ENCODE results near the gene FYN. TPM values are rescaled to one million over a fixed set of nuclear protein-coding genes. Genes with fewer than 3 reads are reported as not detected.

FYN gene
- polyA plus RNA-seq, 1 donor: 127 TPM

DNA sequence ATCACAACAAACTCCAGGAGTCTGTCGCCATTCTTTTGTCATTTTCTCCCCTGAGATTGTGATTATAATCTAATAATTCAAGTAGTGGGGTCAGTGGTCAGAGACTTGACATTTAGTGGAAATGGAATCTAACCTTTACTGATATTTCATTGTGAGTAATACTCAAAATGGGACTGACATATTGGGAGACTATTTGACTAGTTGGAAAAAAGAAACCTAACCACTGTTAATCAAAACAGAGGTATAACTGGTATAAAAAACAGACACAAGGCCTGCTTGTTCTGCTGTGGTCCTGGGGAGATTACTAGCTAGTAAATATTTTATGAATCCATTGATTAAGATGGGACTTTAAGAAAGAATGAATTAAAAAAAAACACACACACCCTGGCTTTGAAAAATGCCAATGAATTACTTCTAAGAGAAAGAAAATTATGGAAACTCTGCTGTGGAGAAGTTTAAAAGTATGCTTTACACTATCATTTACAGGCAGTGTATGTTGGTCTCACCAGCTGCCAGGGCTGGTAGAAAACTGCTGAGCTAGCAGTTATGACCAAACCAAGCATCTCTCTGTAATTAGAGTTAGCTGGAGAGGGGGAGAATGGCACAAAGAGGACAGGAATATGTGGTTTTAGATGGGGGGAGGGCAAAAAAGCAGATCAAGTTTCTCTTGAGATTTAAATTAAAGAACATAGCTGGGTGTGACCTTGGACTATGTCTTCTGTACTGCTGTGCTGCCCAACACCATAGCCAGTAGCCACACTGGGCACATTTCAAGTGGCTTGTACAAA lies 103.7 kb downstream of the FYN start:
- no peak for DNase-seq (ENCODE audit: low read depth)

DNA sequence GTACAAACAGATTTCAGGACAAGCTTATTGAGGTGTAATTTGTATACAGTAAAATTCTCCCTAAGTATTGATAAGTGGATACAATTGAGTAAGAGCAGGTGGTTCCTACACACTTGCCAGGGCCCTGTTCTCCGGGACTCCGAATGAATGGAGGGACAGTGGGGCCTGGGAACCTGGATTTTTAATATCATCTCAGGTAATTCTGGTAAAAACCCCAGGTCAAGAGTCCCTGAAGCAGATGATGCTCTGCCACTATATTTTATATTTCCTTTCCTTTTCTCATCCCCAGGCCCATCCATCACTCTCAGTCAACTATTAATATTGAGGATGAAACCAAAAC lies 104.9 kb downstream of the FYN start:
- DNase-seq (ENCODE audit: low read depth): no peak

DNA sequence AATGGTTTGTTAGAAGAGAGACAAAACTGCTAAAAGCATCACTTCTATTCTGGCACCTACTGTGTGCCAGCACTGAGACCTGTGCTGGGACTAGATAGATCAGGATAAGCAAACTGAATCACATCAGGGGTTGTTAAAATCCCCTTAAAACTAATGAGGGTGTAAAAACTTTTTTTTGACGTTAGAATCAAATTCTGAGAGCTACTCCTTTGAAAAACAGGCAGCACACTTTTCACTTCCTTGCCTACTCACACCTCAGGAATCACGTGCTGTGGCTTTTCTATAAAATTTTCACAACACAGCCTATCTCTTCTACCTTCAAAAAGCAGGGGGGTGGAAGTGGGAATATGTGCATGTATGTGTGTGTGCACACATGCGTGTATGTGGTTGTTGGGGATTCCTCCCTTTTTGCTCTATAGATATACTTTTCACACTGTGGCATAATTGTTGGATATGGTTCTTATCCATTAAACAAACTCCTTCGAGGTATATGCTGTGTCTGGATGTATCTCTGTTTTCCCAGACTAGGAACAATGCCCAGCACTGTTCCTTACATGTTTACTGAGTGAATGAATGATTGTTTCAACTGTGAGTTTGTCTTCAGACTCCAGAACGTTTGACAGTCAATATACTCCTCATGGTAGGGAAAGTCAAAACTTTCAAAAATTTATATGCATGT lies 105.4 kb downstream of the FYN start:
- DNase-seq (ENCODE audit: low read depth): no peak

DNA sequence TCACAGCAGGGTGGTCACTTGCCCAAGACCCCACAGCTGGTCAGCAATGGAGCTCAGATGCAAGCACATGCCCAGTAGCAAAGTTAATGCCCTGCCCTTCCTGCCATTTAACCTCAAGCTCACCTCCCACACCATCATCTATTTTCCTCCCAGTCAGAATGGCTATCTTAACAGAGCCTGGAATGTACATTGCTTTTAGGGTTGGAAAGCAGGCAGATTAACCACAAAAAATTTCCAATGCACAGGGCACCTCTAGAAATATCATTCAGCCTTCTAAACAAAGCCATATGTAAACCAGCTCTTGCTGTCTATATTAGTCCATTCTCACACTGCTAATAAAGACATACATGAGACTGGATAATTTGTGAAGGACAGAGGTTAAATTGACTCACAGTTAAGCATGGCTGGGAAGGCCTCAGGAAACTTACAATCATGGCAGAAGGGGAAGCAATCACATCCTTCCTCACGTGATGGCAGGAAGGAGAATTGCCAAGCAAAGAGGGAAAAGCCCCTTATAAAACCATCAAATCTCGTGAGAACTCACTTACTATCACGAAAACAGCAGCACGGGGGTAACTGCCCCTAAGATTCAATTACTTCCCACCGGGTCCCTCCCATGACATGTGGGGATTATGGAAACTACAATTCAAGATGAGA lies 106.9 kb downstream of the FYN start:
- DNase-seq (ENCODE audit: low read depth): no peak

DNA sequence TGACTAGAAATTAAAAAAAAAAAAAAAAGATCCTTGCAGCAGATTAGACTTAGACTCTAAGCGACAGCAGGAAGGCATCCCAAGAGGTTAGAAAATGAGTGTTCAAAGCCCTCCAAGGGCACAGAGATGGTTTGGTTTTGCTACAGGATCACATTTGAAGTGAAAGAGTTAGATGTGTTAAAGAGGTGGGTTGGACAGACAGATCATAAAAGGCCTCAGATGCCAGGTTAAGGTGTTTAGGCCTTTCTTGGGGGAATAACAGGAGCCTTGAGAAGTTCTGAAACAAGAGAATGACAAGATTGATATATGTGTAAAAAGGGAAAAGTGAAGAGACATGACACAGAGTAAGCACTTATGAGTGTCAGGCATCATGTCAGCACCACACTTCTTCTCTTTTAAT lies 107.5 kb downstream of the FYN start:
- DNase-seq (ENCODE audit: low read depth): no peak

DNA sequence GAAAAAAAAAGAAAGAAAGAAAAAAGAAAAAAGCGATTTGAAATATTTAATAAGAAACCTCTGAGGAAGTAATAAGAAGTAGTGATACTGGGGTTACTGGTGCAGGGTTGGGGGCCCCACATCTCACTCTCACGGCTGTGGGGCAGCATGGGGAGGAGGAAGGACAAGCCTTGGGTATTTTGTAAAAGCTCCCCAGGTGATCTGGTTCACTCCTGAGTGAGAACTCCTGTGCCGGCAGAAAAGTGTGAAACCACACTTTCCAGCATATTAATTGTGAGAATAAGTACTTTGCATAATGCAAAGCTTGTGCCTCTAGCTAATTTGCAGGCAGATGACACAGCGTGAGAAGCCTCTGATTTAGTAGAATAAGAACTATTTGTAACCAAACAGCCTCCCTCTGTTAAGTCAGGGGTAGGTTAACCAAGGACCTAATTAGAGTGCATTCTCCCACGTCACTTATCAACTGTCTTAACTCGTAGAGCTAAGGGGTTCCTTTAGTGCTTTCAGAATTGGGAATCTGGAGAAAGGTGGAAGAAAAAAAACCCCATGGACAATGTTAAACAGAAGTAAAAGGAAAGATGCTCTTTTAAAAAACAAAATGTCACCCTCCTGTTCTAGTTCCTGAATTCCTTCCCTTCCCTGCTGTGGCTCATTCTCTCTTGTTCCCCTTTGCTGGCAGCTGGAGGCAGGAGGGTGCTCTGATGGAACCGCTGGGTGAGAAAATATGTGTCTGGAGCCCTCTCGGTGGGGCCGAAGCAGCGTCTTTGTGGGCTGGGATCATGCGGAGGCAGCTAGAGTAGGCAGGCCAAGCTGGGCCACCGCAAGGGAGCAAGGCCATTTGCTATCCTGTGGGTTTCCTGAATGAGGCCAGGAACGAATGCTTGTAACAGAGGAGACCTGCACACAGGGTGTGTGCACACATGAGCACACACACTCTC lies 108.7 kb downstream of the FYN start:
- DNase-seq (ENCODE audit: low read depth): no peak

DNA sequence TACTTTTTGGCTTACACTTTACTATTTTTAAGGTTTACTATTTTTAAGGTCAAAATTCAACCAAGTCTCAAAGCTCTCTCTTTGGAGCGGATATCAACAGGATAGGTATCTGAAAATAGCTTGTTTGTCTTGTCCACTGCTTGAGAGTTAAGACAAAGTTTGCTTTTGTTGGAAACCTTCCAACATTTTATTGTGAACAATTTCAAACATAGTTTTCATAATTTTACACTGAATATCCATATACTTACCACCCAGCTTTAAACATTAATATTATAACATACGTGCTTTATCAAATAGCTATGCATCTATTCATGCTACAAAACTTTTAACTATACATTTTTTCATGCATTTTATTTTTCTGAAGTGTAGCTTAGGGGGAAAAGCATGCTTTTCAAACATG lies 109.9 kb downstream of the FYN start:
- no peak for DNase-seq (ENCODE audit: low read depth)

DNA sequence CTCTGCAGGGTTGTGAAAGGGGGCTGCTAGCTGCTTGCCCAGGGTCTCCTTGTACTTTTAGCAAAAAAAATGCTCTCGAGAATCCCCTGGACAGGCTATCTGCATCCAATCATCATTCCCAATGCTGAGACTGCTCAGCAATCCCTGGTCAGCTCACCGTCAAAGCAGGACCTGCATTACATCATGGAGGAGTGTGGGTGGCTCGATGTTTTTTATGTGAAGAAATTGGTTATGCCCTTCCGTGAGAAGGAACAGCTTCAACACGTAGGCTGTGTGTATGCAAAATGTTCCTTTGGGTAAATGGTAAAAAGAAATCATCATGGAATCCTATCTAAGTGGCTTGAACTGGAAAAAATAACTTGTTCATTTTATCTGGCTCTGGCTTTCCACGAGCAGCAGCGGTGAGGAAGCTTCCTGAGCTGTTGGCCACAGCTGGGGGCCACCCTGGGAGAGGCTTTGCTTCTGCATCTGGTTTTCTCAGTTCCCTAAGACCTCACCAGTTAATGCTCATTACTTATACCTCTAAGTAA lies 111.4 kb downstream of the FYN start:
- no peak for DNase-seq (ENCODE audit: low read depth)

DNA sequence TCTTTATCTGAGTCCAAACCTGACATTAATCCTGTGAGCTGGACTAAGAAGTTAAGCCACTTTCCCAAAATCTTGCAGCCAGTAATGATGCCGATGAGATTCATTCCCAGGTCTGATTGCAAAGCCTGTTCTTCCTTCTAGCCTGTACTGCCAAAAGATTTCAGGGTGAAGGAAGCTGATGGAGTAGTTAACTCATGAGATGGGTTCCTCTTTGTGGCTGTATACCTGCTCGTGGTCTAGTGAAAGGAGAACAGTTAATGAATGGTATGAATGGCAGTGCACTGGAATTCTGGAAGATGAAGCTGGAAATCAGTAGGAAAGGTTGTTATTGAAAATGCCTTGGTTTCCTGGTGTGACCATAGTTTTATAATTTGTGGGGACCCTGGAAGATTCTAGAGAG lies 112.0 kb downstream of the FYN start:
- DNase-seq (ENCODE audit: low read depth): no peak

DNA sequence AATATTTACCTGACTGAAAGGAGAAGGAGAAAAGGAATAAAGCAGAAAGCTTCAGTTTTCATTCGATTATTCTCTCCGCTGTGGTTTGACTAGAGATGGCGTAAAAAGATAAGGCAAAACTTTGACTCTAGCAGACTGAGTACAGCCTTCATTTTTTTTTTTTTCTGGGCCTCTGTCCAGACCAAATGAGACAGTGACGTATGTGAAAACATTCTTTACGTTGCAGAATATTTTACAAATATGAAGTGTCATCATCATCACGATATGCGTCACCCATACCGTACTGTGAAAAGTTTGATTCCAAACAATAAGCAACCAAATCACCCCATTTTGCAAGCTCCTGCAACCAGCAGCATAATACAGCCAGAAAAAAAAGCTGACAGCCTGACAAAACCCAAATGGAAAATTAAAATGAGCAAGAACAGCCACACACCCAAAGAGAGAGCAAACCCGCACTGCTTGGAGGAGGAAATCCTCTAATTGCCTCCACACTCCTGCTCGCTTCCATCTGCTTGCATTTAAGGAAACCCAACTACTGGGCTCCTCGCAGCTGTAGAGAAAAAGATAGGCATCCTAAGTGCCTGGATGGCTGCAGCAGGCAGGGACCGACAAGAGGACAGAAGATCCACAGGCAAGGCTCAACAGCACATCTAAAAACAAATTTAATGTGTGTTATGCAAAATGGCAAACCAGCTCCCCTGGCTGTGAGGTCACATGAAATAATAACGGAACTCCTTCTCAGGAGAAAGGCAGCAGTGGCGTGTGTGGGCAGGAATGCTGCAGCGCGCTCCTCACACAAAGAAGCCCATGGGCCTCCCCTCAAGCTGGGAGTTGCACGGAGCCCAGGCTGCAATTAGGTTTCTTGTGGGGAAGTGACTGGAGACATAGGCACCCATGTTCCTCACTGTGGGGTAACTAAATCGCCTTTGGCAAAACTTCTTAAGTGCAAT lies 113.1 kb downstream of the FYN start:
- DNase-seq (ENCODE audit: low read depth): no peak

DNA sequence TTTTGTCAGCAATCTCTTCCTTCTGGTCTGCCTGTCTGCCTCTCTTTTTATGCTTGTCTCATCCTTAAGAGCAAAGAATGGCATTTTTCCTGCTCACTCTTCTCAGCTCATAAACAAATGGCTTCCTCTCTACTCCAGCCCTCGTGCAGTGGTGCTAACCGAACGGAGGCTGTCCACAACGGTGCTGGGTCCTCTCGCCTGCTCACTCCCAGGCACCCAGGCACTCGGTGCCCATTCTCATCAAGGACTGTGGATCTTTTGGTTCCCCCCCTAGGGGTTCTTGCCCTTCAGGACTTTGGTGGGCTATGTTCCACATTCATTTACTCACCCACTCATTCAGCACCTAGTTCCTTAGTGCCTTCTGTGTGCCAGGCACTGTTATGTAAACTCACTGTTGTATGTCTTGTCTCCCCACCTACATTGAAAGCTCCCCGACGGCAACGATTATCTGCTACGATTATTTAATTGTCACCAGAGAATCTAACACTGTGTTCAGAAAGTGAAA lies 113.9 kb downstream of the FYN start:
- DNase-seq (ENCODE audit: low read depth): no peak

DNA sequence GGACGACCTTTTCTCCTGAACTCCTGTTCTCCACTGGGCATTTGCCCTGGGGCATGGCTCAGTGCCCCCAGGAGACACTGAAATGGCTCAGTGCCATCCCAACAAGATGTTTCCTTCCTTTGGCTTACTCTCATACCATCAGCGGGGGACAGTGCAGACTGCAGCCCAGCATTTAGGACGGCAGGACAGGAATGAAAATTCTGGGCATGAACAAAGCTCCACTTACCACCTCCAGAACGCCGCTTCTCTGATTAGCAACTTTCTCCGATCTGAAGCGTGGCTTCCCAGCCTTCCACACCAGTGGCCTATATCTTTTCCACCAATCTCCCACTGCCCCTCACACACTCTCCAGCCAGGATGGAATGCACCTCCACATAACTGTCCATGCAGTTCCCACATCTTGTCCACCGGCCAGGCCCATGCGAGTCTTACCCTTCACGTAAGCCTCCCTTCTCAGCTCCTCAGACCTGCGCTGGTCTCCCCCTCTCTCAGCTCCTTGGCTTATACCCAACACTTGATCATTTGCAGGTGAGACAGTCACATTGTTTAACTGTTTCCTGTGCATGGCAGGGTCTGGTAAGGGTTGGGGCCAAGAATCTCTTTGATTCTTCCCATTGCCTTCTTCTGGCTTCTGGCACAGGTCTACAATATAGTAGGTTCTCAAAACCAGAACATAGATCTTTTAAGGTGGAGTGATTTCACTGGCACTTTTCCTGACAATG lies 114.5 kb downstream of the FYN start:
- no peak for DNase-seq (ENCODE audit: low read depth)

DNA sequence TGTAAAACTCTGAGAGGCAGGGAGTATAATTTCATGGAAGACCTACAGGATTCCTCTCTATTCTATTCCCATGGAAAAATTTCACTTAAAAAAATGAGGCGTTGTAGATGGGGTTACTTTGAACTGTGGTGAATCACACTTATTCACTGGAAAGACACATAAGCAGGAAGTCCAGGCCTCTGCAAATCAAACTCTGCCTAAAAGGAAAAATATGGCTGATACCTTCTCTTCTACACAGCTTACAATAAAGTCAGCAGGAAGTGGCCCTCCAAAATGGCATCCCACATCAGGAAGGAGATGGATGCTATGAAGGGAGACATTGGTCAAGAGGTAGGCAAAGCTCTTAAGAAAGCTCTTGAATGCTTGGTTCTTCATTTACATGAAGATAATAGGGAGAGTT lies 115.9 kb downstream of the FYN start:
- no peak for DNase-seq (ENCODE audit: low read depth)

DNA sequence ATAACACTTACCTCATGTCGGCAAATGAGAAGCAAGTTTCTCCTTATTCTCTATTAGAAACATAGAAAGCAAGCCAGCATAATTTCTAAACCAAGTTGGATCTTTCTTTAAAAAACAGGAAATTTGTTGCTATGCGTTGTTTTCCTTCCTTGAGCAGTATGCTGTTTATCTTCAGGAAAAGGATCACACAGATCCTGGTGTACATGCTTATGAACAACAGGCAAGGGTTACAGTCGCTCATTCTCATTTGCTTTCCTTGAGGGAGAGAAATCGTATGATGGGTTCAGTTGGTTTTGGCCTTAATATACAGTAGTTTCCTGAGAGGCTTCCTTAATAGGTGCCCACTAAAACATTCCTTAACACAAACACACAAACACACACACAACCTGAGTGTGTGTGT lies 118.8 kb downstream of the FYN start:
- no peak for DNase-seq (ENCODE audit: low read depth)

DNA sequence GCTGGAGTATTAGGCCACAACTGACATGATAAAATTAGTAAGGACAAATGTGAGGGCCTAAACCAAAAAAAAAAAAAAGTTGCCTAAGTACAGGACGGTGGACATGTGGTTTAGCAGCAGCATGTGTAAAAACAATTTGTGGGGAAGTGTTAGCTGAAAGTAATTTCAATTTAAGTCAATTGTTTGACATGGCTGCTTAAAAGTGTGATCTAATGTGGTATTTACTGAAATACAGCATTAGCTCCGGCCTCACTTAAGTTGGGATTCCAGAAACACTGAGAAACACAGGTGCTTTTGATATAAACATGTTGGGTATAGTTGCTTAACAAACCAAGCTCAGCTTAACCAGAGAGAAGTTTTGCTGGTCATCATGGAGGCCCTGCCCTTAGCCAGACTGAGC lies 119.7 kb downstream of the FYN start:
- DNase-seq (ENCODE audit: low read depth): no peak

DNA sequence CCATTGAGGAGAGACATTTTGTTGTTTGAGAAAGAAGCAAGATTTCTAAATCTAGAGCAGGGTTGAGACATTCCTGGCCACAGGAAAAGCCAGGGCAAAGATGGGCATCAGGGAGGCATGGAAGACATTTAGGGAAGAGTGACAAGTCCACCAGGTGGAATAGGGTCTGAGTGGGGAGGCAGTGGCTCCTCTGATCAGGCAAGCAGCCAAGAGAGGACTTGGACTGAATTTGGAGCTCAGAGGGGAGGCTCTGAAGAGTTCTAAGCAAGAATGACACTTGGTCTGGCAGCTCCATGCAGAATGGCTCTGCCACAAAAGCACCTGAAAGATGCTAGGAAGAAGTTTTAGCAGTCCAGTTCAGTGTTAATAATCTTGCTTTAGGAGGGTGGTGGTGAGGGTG lies 120.8 kb downstream of the FYN start:
- DNase-seq (ENCODE audit: low read depth): no peak

DNA sequence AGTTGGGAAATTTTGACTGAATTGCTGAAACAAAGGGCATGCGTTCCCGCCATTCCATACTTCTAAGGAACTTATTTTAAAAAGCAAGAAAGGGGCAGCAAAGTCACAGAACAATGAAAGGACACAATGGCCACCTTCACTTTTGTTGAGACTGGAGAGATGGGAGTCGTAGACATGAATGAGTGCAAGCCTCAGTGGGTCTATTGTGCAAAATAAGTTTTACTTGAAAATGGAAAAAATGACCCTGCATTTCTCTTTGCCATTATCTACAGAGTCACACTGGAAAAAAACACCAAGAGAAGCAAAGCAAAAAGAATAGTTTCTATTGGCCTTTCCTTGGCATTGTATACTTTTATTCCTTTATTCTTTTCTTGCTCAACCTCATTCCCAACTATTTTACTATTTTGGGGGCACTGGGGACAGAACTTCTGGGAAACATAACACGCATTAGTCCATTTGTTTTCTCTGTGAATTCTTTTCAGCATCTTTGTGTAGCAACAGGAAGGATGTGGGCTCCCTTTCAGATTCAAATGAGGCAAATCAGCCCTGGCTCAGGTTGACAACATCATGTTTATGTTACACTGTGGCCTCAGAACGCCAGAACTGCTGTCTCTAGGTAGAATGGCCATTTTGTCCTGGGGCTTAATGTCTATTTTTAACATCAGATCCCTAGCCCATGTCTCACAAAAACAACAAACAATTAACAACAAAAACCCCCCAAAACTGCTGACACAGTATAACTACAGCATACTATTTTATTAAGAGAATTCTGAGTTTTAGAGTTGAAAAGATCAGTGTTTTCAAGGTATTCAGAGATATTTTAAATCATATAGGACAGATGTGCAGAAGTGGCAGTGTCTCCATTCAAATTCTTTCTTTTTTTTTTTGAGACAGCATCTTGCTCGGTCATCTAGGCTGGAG lies 122.2 kb downstream of the FYN start:
- no peak for DNase-seq (ENCODE audit: low read depth)

DNA sequence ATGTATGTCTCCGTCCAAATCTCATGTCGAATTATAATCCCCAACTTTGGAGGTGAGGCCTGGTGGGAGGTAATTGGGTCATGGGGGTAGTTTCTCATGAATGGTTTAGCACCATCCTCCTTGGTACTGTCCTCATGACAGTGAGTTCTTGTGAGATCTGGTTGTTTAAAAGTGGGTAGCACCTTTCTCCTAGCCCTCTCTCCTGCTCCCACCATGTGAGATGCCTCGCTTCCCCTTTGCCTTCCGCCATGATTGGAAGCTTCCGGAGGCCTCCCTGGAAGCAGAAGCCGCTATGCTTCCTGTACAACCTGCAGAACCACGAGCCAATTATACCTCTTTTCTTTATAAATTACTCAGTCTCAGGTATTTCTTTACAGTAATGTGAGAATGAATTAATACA lies 123.1 kb downstream of the FYN start:
- no peak for DNase-seq (ENCODE audit: low read depth)

DNA sequence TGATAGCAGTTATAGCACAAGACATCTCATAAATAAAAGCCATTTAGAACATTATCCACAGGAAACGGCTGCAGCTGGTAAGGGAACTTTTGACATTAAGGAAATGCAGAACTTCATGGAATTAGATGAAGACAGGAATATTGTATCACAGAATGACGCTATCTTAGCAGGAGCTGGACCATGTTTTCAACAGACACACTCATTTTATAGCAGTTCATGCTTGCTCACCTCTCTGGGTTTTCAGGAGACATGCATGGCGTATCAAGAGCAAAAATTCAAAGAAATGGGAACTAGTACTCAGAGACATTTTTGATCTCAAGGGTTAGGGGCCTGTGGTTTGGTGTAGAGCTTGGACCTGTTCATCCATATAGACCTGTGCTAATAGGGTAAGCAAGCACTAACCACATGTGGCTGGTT lies 125.0 kb downstream of the FYN start:
- no peak for DNase-seq (ENCODE audit: low read depth)

Data from forelimb muscle (tissue), 1 donor.